ENCODE data around the gene ZMIZ1.

- TF ChIP-seq CTCF (IDR thresholded peaks at IDR 0.05) (no peak), POLR2A (IDR thresholded peaks at IDR 0.05) (no peak)
Measured at GRCh38 chr10:79167537-79167936, 98.8 kb downstream of the ZMIZ1 start.
